HepG2 (cell line): Measurements from ENCODE around the gene SEMA4F. TPM values are rescaled to one million over a fixed set of nuclear protein-coding genes. Genes with fewer than 3 reads are reported as not detected.

ENCODE experiments used
- ATAC-seq: fragments of 200-7000 bp; cut with Tn5 transposase; 3 replicates; pipeline ENCODE4 v1.9.1; 2020; ENCODE audit warnings: mild to moderate bottlenecking, moderate library complexity
- BruUV-seq: library from RNA; stranded (reverse); fragments of 400-500 nt; replicated peaks from 2 replicates; lab custom pipeline; 2021; lab: Mats Ljungman, UMichigan
- CTCF ChIA-PET: fragments of 300-600 bp; formaldehyde crosslinking; extraction: SDS; loops from one replicate; lab custom pipeline; 2021; ENCODE audit warnings: low total read pairs, inconsistent platforms, low intra/inter-chr PET ratio; lab: Yijun Ruan, JAX
- POLR2A ChIA-PET: fragments of 350-600 bp; sonication (Branson Sonifier 250); formaldehyde crosslinking; loops from one replicate; lab custom pipeline; 2020; ENCODE audit warnings: antibody characterized with exemption, inconsistent platforms; lab: Yijun Ruan, JAX
- DNase-seq: peaks from one replicate; pipeline ENCODE4 v3.0.0-alpha.2; 2015; ENCODE audit warnings: low spot score
- FAIRE-seq: peaks from 3 replicates; lab custom pipeline; 2011; peaks lifted over from hg19 to GRCh38; lab: Jason Lieb, UNC
- H2AFZ ChIP-seq: one replicate; pipeline ENCODE4 v1.6.1; 2011; ENCODE audit warnings: low read length, inconsistent platforms
- H3K27ac ChIP-seq: fragments of 300-600 bp; 3 replicates; pipeline ENCODE4 v1.8.0; 2011; ENCODE audit warnings: mixed run types, mild to moderate bottlenecking, mixed read lengths, low read length, inconsistent platforms; ENCODE audit not compliant: insufficient read depth; ENCODE audit errors: extremely low read length
- H3K27me3 ChIP-seq, 2 experiments: fragments of 200-600 bp in 1 of 2; 2 replicates in 1 of 2; 3 replicates in 1 of 2; pipeline versions ENCODE4 v1.6.0 to v1.8.0; 2011; ENCODE audit warnings: low read length in 2 of 2, mild to moderate bottlenecking in 2 of 2, moderate library complexity in 2 of 2, inconsistent platforms in 1 of 2; ENCODE audit not compliant: insufficient read depth in 2 of 2, control insufficient read depth in 1 of 2
- H3K36me3 ChIP-seq, 2 experiments: fragments of 200-600 bp in 1 of 2; replicated peaks in 1 of 2; 2 replicates in 1 of 2; 3 replicates in 1 of 2; pipeline versions ENCODE4 v1.5.1 to v1.8.0; 2011; ENCODE audit warnings: low read length in 2 of 2, inconsistent platforms in 1 of 2; ENCODE audit not compliant: insufficient read depth in 2 of 2, control insufficient read depth in 1 of 2
- H3K4me1 ChIP-seq: 2 replicates; pipeline ENCODE4 v1.5.1; 2012; ENCODE audit warnings: low read length, inconsistent platforms; ENCODE audit not compliant: insufficient read depth
- H3K4me2 ChIP-seq: 2 replicates; pipeline ENCODE4 v1.6.0; 2011; ENCODE audit warnings: low read depth, low read length, inconsistent platforms
- H3K4me3 ChIP-seq, 3 experiments: fragments of 200-600 bp in 1 of 3; sonication (generic), shearing (Covaris generic) in 1 of 3; replicated peaks in 1 of 3; 2 replicates each; pipeline ENCODE4 v1.5.1; 2011 to 2016; ENCODE audit warnings: low read length in 3 of 3, inconsistent platforms in 2 of 3, low read depth in 2 of 3, mild to moderate bottlenecking in 2 of 3, control low read depth in 1 of 3, mixed read lengths in 1 of 3; ENCODE audit not compliant: insufficient read depth in 1 of 3
- H3K79me2 ChIP-seq: one replicate; pipeline ENCODE4 v1.6.1; 2011; ENCODE audit warnings: low read length, inconsistent platforms; ENCODE audit not compliant: insufficient read depth
- H3K9ac ChIP-seq: 2 replicates; pipeline ENCODE4 v1.6.0; 2011; ENCODE audit warnings: mild to moderate bottlenecking, low read depth, low read length, inconsistent platforms; ENCODE audit not compliant: insufficient read depth
- H3K9me3 ChIP-seq: 2 replicates; pipeline ENCODE4 v1.5.1; 2012; ENCODE audit warnings: mild to moderate bottlenecking, low read length
- H4K20me1 ChIP-seq: 2 replicates; pipeline ENCODE4 v1.6.0; 2011; ENCODE audit warnings: inconsistent platforms, mild to moderate bottlenecking, low read length, moderate library complexity; ENCODE audit not compliant: insufficient read depth
- FLYWCH1 ChIP-seq: sonication (generic); formaldehyde crosslinking; IDR thresholded peaks from 2 replicates; pipeline ENCODE4 v1.8.1; 2023; ENCODE audit warnings: mild to moderate bottlenecking, missing genetic modification reagents
- GABPB1 ChIP-seq: IDR thresholded peaks from 2 replicates; pipeline ENCODE4 v1.6.1; 2016; ENCODE audit warnings: mild to moderate bottlenecking, missing genetic modification reagents, moderate library complexity, missing compliant biosample characterization
- IKZF4 ChIP-seq: sonication (generic); formaldehyde crosslinking; IDR thresholded peaks from 2 replicates; pipeline ENCODE4 v1.5.1; 2020; ENCODE audit warnings: borderline replicate concordance, mild to moderate bottlenecking, low read depth, missing genetic modification reagents; ENCODE audit errors: not compliant biosample characterization
- KAT7 ChIP-seq: IDR thresholded peaks from 2 replicates; pipeline ENCODE4 v1.6.1; 2018; ENCODE audit warnings: borderline replicate concordance, missing compliant biosample characterization
- NR2F2 ChIP-seq: IDR thresholded peaks from 2 replicates; pipeline ENCODE4 v1.6.1; 2012; ENCODE audit warnings: low read depth, inconsistent platforms, borderline replicate concordance
- SRSF9 ChIP-seq: fragments of 200-400 bp; formaldehyde crosslinking; IDR thresholded peaks from 2 replicates; pipeline ENCODE4 v1.6.1; 2018; ENCODE audit warnings: borderline replicate concordance, mild to moderate bottlenecking, low read depth, low read length; ENCODE audit not compliant: insufficient read depth, poor library complexity, severe bottlenecking
- ZNF253 ChIP-seq: sonication (generic); formaldehyde crosslinking; IDR thresholded peaks from 2 replicates; pipeline ENCODE4 v1.8.0; 2022; ENCODE audit warnings: mild to moderate bottlenecking, missing genetic modification reagents, borderline replicate concordance
- ZNF431 ChIP-seq: sonication (generic); formaldehyde crosslinking; IDR thresholded peaks from 2 replicates; pipeline ENCODE4 v1.9.0; 2022; ENCODE audit warnings: missing genetic modification reagents, low read depth, mild to moderate bottlenecking, borderline replicate concordance
- WGBS: methylation state at CpG from one replicate; pipeline ENCODE4 v1.1.6; 2017; ENCODE audit warnings: low lambda C conversion rate; 5-methylcytosine and 5-hydroxymethylcytosine counted together
- in situ Hi-C: cut with HindIII; loops from 2 replicates; pipeline ENCODE4 v1.10.0; 2017; ENCODE audit warnings: low pct_unique_long_range_greater_than_20kb; ENCODE audit not compliant: extremely low pct_ligation_motif_present
- intact Hi-C: fragments of 100-400 bp; cut with micrococcal nuclease; formaldehyde crosslinking; loops from one replicate; pipeline ENCODE4 v1.10.0; 2022; ENCODE audit not compliant: unreplicated experiment
- polyA plus RNA-seq, 8 experiments: library from polyadenylated mRNA; depleted of rRNA in 3 of 8; stranded (reverse) in 7 of 8; unstranded in 1 of 8; fragments of >200 nt; fragmentation: Illumina TruSeq in 4 of 8; extraction: Trizol in 4 of 8; gene quantifications; 2 replicates each; pipeline versions ENCODE4 v1.2.1 to v1.2.3, GENCODE V29; 2011 to 2016; ENCODE audit warnings: low read depth in 4 of 8, missing spikeins in 1 of 8, mixed read lengths in 1 of 8; ENCODE audit not compliant: insufficient read depth in 1 of 8
- total RNA-seq, 5 experiments: library from RNA; depleted of rRNA; stranded (reverse); fragments of >200 nt; fragmentation: Illumina TruSeq; extraction: Trizol; gene quantifications; 2 replicates each; pipeline ENCODE4 v1.2.3, GENCODE V29; 2016; ENCODE audit warnings: low read depth in 1 of 5
- TF ChIP-seq, protein P1 (sequence below), 2 experiments: fragments of 450-650 bp in 1 of 2; sonication (generic) in 1 of 2; formaldehyde crosslinking; IDR thresholded peaks; 2 replicates each; pipeline versions ENCODE4 v1.5.0 to v1.8.0; 2020 to 2022; ENCODE audit warnings: mild to moderate bottlenecking in 1 of 2, missing genetic modification reagents in 1 of 2
- TF ChIP-seq, protein P2 (sequence below): sonication (generic); formaldehyde crosslinking; IDR thresholded peaks from 2 replicates; pipeline ENCODE4 v1.4.0; 2020; ENCODE audit warnings: mild to moderate bottlenecking, missing genetic modification reagents
- TF ChIP-seq, protein P3 (sequence below): sonication (generic); formaldehyde crosslinking; IDR thresholded peaks from 2 replicates; pipeline ENCODE4 v1.5.0; 2020; ENCODE audit warnings: missing genetic modification reagents, mild to moderate bottlenecking, borderline replicate concordance
- TF ChIP-seq, protein P4 (sequence below): sonication (generic); formaldehyde crosslinking; conservative IDR thresholded peaks from 2 replicates; pipeline ENCODE4 v1.4.0; 2020; ENCODE audit warnings: missing genetic modification reagents

Gene SEMA4F
- total and polyA plus RNA-seq, 2 of the 13 experiments (the other 11 are each of a cell fraction or from before 2014, with no cell fraction given), result 7.1 to 10.3 TPM

DNA sequence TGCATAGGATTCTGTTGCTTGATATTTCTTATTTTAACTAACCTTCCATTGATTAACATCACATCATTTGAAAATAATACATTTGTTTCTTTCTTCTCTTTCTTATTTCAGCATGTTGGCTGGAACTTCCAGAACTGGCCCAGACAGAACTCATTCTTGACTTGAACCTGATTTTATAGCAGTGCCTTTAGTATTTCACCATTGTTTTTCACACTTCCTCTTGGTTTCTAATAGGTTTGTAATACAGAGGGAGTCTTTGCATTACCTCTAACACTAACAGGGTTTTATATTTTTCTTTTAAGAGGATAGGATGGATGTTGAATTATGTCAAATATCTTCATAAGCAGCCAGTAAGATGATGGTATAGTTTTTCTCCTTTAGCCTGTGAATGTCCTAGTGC lies 39.2 kb downstream of the SEMA4F start:
- CTCF ChIA-PET, result interaction anchor here (3.3 kb wide), 1 partner anchor 183 kb away, joined by 45 read pairs; no protein-coding TSS in a partner anchor

DNA sequence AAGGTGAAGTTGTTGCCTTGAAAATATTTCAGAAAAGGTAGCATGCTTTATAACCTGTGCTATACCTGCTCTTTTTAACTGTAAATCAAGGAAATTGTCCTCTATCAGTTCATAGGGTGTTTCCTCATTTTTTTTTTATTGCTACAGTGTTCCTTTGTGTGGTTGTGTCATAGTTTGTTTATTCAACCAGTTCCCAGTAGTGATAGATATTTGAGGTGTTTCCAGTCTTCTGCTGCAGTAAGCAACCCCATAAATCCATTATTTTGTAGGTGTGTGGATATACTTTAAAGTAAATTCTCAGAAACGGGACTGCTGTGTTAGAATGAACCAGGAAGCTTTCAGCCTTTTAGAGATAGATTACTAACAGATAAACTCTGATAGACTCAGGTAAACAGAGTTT lies 39.6 kb downstream of the SEMA4F start:
- Histone ChIP-seq H3K4me3 (no peak overlapping the region), H3K36me3 (no peaks in the 10 kb centered on the region), H3K9ac (no peak overlapping the region), H3K27ac (no peak overlapping the region), H4K20me1 (no peaks in the 10 kb centered on the region), H3K79me2 (no peaks in the 10 kb centered on the region), H2AFZ (no peak overlapping the region), H3K4me2 (no peak overlapping the region), H3K9me3 (no peaks in the 10 kb centered on the region), H3K27me3 (0 out of 5 replicates have a peak, but pooled peaks cover 2 to 3% of the 10 kb centered on the region in 2 experiments), H3K4me1 (peaks cover 35% of the 10 kb centered on the region; the same call in 1 of the 2 replicates)
- no peak for FAIRE-seq
- no peak for ATAC-seq
- in situ Hi-C loops, result loop anchor here (10.0 kb wide), 2 partner anchors 181 to 711 kb away; no protein-coding TSS in a partner anchor
- no peak for DNase-seq
- CTCF ChIA-PET, result no interaction called here
- intact Hi-C loops, result loop anchor here (10.0 kb wide), 1 partner anchor 371 kb away; no protein-coding TSS in a partner anchor
- POLR2A ChIA-PET, result no interaction called here
- 15% methylated on average over 1 of the region's 1 CpG for WGBS
- no TSS peak for BruUV-seq
- no peak for TF ChIP-seq FLYWCH1 (CRISPR knock-in tag)
- TF ChIP-seq, protein P1, sequence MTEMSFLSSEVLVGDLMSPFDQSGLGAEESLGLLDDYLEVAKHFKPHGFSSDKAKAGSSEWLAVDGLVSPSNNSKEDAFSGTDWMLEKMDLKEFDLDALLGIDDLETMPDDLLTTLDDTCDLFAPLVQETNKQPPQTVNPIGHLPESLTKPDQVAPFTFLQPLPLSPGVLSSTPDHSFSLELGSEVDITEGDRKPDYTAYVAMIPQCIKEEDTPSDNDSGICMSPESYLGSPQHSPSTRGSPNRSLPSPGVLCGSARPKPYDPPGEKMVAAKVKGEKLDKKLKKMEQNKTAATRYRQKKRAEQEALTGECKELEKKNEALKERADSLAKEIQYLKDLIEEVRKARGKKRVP (CRISPR knock-in tag; IDR thresholded peaks at IDR 0.05), result no peak
- no peak for TF ChIP-seq ZNF253 (CRISPR knock-in tag)
- TF ChIP-seq, protein P2, sequence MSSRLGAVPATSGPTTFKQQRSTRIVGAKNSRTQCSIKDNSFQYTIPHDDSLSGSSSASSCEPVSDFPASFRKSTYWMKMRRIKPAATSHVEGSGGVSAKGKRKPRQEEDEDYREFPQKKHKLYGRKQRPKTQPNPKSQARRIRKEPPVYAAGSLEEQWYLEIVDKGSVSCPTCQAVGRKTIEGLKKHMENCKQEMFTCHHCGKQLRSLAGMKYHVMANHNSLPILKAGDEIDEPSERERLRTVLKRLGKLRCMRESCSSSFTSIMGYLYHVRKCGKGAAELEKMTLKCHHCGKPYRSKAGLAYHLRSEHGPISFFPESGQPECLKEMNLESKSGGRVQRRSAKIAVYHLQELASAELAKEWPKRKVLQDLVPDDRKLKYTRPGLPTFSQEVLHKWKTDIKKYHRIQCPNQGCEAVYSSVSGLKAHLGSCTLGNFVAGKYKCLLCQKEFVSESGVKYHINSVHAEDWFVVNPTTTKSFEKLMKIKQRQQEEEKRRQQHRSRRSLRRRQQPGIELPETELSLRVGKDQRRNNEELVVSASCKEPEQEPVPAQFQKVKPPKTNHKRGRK (CRISPR knock-in tag), result no peak

More for the DNA sequence above, 39.2 kb downstream of the SEMA4F start:
- Histone ChIP-seq H3K27me3 (0 out of 5 replicates have a peak, but pooled peaks cover 2 to 3% of the 10 kb centered on the region in 2 experiments), H3K4me3 (no peak overlapping the region), H2AFZ (no peak overlapping the region), H3K79me2 (no peaks in the 10 kb centered on the region), H3K9ac (no peak overlapping the region), H3K27ac (no peak overlapping the region), H3K9me3 (no peaks in the 10 kb centered on the region), H3K36me3 (no peaks in the 10 kb centered on the region), H3K4me2 (no peak overlapping the region), H3K4me1 (peaks cover 35% of the 10 kb centered on the region; the same call in 1 of the 2 replicates), H4K20me1 (no peaks in the 10 kb centered on the region)
- ATAC-seq (no peak), FAIRE-seq (no peak), DNase-seq (no peak)
- POLR2A ChIA-PET, result no interaction called here
- TF ChIP-seq IKZF4 (CRISPR knock-in tag) (no peak), SRSF9 (no peak), GABPB1 (CRISPR knock-in tag) (no peak), KAT7 (CRISPR knock-in tag) (no peak), NR2F2 (no peak), ZNF431 (CRISPR knock-in tag) (no peak)
- TF ChIP-seq, protein P3, sequence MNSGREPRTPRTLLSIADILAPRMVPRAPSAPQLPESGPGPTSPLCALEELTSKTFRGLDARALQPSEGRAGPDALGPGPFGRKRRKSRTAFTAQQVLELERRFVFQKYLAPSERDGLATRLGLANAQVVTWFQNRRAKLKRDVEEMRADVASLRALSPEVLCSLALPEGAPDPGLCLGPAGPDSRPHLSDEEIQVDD (CRISPR knock-in tag), result no peak
- TF ChIP-seq, protein P4, sequence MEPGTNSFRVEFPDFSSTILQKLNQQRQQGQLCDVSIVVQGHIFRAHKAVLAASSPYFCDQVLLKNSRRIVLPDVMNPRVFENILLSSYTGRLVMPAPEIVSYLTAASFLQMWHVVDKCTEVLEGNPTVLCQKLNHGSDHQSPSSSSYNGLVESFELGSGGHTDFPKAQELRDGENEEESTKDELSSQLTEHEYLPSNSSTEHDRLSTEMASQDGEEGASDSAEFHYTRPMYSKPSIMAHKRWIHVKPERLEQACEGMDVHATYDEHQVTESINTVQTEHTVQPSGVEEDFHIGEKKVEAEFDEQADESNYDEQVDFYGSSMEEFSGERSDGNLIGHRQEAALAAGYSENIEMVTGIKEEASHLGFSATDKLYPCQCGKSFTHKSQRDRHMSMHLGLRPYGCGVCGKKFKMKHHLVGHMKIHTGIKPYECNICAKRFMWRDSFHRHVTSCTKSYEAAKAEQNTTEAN (CRISPR knock-in tag), result no peak
- in situ Hi-C loops (loop anchor here (10.0 kb wide), 2 partner anchors 182 to 712 kb away; no protein-coding TSS in a partner anchor), intact Hi-C loops (loop anchor here (10.0 kb wide), 1 partner anchor 372 kb away; no protein-coding TSS in a partner anchor)
- no TSS peak for BruUV-seq
